NT2/D1 (cell line): Measurements from ENCODE around the gene ACSBG1.

Source experiments
- DNase-seq: peaks from one replicate; pipeline ENCODE4 v3.0.0-alpha.2; 2011; ENCODE audit warnings: low read depth, low spot score
- H3K27me3 ChIP-seq: 2 replicates; pipeline ENCODE4 v1.6.0; 2011; ENCODE audit warnings: mild to moderate bottlenecking; ENCODE audit not compliant: insufficient read length, insufficient read depth
- H3K36me3 ChIP-seq: 2 replicates; pipeline ENCODE4 v1.6.1; 2011; ENCODE audit warnings: mild to moderate bottlenecking, low read length, mixed read lengths; ENCODE audit not compliant: insufficient read depth, insufficient read length
- H3K4me1 ChIP-seq: 2 replicates; pipeline ENCODE4 v1.5.1; 2011; ENCODE audit not compliant: insufficient read depth, insufficient read length
- H3K4me3 ChIP-seq: 2 replicates; pipeline ENCODE4 v1.5.1; 2011; ENCODE audit warnings: low read depth; ENCODE audit not compliant: insufficient read length
- H3K9ac ChIP-seq: 2 replicates; pipeline ENCODE4 v1.6.0; 2011; ENCODE audit warnings: low read depth; ENCODE audit not compliant: insufficient read length
- H3K9me3 ChIP-seq: 2 replicates; pipeline ENCODE4 v1.5.1; 2011; ENCODE audit warnings: mild to moderate bottlenecking, low read length; ENCODE audit not compliant: insufficient read depth
- SUZ12 ChIP-seq: IDR thresholded peaks from 2 replicates; pipeline ENCODE4 v1.6.1; 2011; ENCODE audit not compliant: insufficient read length, insufficient read depth; ENCODE audit errors: extremely low read depth
- YY1 ChIP-seq: IDR thresholded peaks from 2 replicates; pipeline ENCODE4 v1.6.1; 2011; ENCODE audit not compliant: insufficient read length, insufficient read depth
- ZNF274 ChIP-seq: IDR thresholded peaks from 2 replicates; pipeline ENCODE4 v1.6.1; 2011; ENCODE audit warnings: mild to moderate bottlenecking, low read depth, low read length

The ACSBG1 gene

GRCh38 chr15:78220713-78221112 is 13.7 kb downstream of the ACSBG1 start:
- H3K4me3 ChIP-seq: no peak overlapping the region
- no peaks in the 10 kb centered on the region for H3K27me3 ChIP-seq
- H3K9ac ChIP-seq: no peak overlapping the region
- TF ChIP-seq SUZ12: no peak
- peaks cover 7% of the 10 kb centered on the region; the same call in 1 of the 2 replicates for H3K9me3 ChIP-seq
- no peaks in the 10 kb centered on the region for H3K36me3 ChIP-seq
- H3K4me1 ChIP-seq: peaks cover 3% of the 10 kb centered on the region
- DNase-seq: no peak

GRCh38 chr15:78216276-78217104 is 17.9 kb downstream of the ACSBG1 start:
- peaks cover 19% of the 10 kb centered on the region for H3K4me1 ChIP-seq
- no peak overlapping the region for H3K9ac ChIP-seq
- H3K36me3 ChIP-seq: no peaks in the 10 kb centered on the region
- H3K27me3 ChIP-seq: no peaks in the 10 kb centered on the region
- H3K4me3 ChIP-seq: no peak overlapping the region
- no peak for TF ChIP-seq YY1
- no peak for TF ChIP-seq ZNF274
- TF ChIP-seq SUZ12: no peak
- no peaks in the 10 kb centered on the region for H3K9me3 ChIP-seq
- DNase-seq: no peak

- Histone ChIP-seq H3K9ac (no peak overlapping the region), H3K9me3 (no peaks in the 10 kb centered on the region), H3K36me3 (no peaks in the 10 kb centered on the region), H3K27me3 (no peaks in the 10 kb centered on the region), H3K4me1 (peaks cover 19% of the 10 kb centered on the region), H3K4me3 (no peak overlapping the region)
- no peak for DNase-seq
- no peak for TF ChIP-seq YY1
- no peak for TF ChIP-seq ZNF274
- no peak for TF ChIP-seq SUZ12
These were observed 20.4 kb downstream of the ACSBG1 start for GRCh38 chr15:78213956-78214355.

- no peak overlapping the region for H3K9ac ChIP-seq
- H3K36me3 ChIP-seq: no peaks in the 10 kb centered on the region
- no peak for DNase-seq
- peaks cover 21% of the 10 kb centered on the region for H3K4me1 ChIP-seq
- H3K4me3 ChIP-seq: no peak overlapping the region
- no peaks in the 10 kb centered on the region for H3K27me3 ChIP-seq
- no peaks in the 10 kb centered on the region for H3K9me3 ChIP-seq
- TF ChIP-seq ZNF274 (no peak), SUZ12 (no peak), YY1 (no peak)
These were observed 21.0 kb downstream of the ACSBG1 start for GRCh38 chr15:78213425-78213750.

- no peaks in the 10 kb centered on the region for H3K27me3 ChIP-seq
- no peak for DNase-seq
- peaks cover 24% of the 10 kb centered on the region for H3K4me1 ChIP-seq
- no peaks in the 10 kb centered on the region for H3K9me3 ChIP-seq
- TF ChIP-seq SUZ12 (no peak), ZNF274 (no peak), YY1 (no peak)
- no peak overlapping the region for H3K4me3 ChIP-seq
- no peaks in the 10 kb centered on the region for H3K36me3 ChIP-seq
- H3K9ac ChIP-seq: peak overlapping the region; percentile 34
These were observed 21.6 kb downstream of the ACSBG1 start for GRCh38 chr15:78212546-78213424.

- no peak overlapping the region for H3K9ac ChIP-seq
- H3K9me3 ChIP-seq: no peaks in the 10 kb centered on the region
- peaks cover 25% of the 10 kb centered on the region for H3K4me1 ChIP-seq
- H3K36me3 ChIP-seq: no peaks in the 10 kb centered on the region
- TF ChIP-seq ZNF274: no peak
- no peak for TF ChIP-seq YY1
- no peak for TF ChIP-seq SUZ12
- H3K27me3 ChIP-seq: no peaks in the 10 kb centered on the region
- no peak overlapping the region for H3K4me3 ChIP-seq
- no peak for DNase-seq
These were observed 22.4 kb downstream of the ACSBG1 start for GRCh38 chr15:78212008-78212407.

GRCh38 chr15:78211189-78211921 is 23.0 kb downstream of the ACSBG1 start:
- Histone ChIP-seq H3K9me3 (no peaks in the 10 kb centered on the region), H3K36me3 (no peaks in the 10 kb centered on the region), H3K4me1 (peaks cover 31% of the 10 kb centered on the region), H3K27me3 (no peaks in the 10 kb centered on the region), H3K9ac (no peak overlapping the region), H3K4me3 (no peak overlapping the region)
- DNase-seq: no peak
- TF ChIP-seq ZNF274: no peak
- no peak for TF ChIP-seq YY1
- no peak for TF ChIP-seq SUZ12
